GM18505 (cell line): Measurements from ENCODE around the gene DPYSL3.

ENCODE experiments used
- ATAC-seq: cut with Tn5 transposase; IDR thresholded peaks from one replicate; pipeline ENCODE4 v1.9.1; 2021; ENCODE audit not compliant: unreplicated experiment
- POLR2A ChIP-seq: IDR thresholded peaks from 4 replicates; pipeline ENCODE4 v1.6.1; 2011; ENCODE audit warnings: borderline replicate concordance; ENCODE audit not compliant: insufficient read depth, insufficient read length; ENCODE audit errors: extremely low read depth

DPYSL3 gene

GRCh38 chr5:147432323-147432722 is 77.5 kb downstream of the DPYSL3 start:
- no peak for TF ChIP-seq POLR2A
- no peak for ATAC-seq

GRCh38 chr5:147431586-147431985 is 78.3 kb downstream of the DPYSL3 start:
- ATAC-seq = no peak
- no peak for TF ChIP-seq POLR2A

DNA sequence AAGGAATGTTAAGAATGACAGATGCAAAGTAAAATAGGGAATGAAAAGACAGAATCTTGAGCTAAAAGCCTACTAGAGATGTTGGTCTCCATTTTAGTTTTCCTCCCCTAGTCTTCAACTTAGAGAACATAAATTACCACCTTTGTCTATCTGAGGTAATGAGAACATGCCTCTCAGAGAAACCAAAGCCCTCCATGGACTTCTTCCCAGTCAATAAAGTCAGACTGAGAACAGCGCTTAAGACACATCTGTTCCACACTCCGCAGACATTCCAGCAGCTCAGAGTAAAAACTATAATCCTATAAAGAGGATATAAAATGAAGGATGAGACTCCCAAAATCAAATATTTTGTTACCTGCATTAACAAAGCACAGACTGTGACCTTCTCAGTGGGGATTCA is 79.2 kb downstream of the DPYSL3 start:
- ATAC-seq = no peak
- TF ChIP-seq POLR2A = no peak

- TF ChIP-seq POLR2A = no peak
- ATAC-seq = no peak
These were observed 82.1 kb downstream of the DPYSL3 start for GRCh38 chr5:147427521-147428401.

- no peak for ATAC-seq
- TF ChIP-seq POLR2A = no peak
These were observed 83.1 kb downstream of the DPYSL3 start for GRCh38 chr5:147426640-147427327.

GRCh38 chr5:147418613-147419012 is 91.3 kb downstream of the DPYSL3 start:
- TF ChIP-seq POLR2A = no peak
- ATAC-seq = no peak

- TF ChIP-seq POLR2A = no peak
- ATAC-seq = no peak
These were observed 92.6 kb downstream of the DPYSL3 start for GRCh38 chr5:147417135-147417813.

GRCh38 chr5:147415651-147416050 is 94.2 kb downstream of the DPYSL3 start:
- ATAC-seq = no peak
- no peak for TF ChIP-seq POLR2A

GRCh38 chr5:147413266-147413665 is 96.6 kb downstream of the DPYSL3 start:
- no peak for TF ChIP-seq POLR2A
- ATAC-seq = no peak

- no peak for TF ChIP-seq POLR2A
- no peak for ATAC-seq
These were observed 97.3 kb downstream of the DPYSL3 start for GRCh38 chr5:147412561-147412960.

- no peak for ATAC-seq
- TF ChIP-seq POLR2A = no peak
These were observed 98.2 kb downstream of the DPYSL3 start for GRCh38 chr5:147411359-147412319.

DNA sequence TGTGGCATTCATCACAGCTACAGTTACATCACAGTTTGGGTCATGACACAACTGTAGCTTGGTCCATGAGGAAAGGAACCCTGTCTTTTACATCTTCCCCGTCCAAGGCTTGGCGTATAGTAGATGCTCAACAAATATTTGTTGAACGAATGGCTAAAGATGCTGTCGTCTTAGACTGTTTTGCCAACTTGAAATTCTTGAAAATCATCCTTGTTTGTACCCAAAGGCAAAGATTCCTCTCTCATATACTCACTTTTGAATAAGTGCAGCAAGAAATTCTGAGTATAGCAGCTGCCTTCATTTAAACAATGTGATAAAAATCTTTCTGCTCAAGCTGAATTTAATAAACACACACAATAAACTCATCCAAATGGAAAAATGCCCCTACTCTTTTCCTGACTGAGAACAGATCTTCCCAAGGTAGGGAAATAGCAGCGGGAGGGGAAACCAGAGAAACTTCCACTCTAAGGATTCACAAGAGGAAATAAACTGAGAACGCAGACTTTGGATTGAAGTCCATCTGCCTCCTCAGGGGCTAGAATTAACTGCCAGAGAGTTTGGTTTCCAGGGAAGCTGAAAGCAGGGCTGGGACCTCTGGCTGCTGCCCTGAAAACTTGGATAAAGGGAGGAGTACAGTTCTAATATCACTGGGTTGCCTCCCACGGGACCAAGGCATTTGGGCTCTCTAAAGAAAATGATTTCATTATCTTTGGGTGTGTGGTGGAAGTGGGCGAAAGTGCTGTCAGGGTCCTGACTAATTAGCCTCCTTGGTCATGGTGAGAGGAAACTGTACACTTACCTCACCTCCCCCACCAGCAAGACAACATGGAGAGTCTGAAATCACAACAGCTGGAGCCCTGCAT is 99.1 kb downstream of the DPYSL3 start:
- TF ChIP-seq POLR2A = no peak
- ATAC-seq = no peak
